RWPE2 (cell line): ENCODE measurements around the gene ZFP36.

Experiments used
- ATAC-seq: fragments of 200-7000 bp; cut with Tn5 transposase; 3 replicates; pipeline ENCODE4 v1.9.1; 2021; ENCODE audit warnings: low read depth
- DNase-seq: peaks from one replicate; pipeline ENCODE4 v3.0.0-alpha.2; 2020; ENCODE audit warnings: low spot score
- H3K27ac ChIP-seq: fragments of 450-650 bp; 2 replicates; pipeline ENCODE4 v1.5.1; 2017; ENCODE audit warnings: mild to moderate bottlenecking; ENCODE audit not compliant: poor library complexity, severe bottlenecking
- H3K27me3 ChIP-seq: fragments of 250-450 bp; sonication (Bioruptor Pico); 2 replicates; pipeline ENCODE4 v1.5.1; 2021; ENCODE audit warnings: mild to moderate bottlenecking, moderate library complexity; ENCODE audit not compliant: insufficient read depth, poor library complexity, severe bottlenecking
- H3K36me3 ChIP-seq: fragments of 250-450 bp; sonication (Bioruptor Pico); 2 replicates; pipeline ENCODE4 v1.5.1; 2020; ENCODE audit warnings: low read depth, mild to moderate bottlenecking, moderate library complexity
- H3K4me1 ChIP-seq: fragments of 250-450 bp; sonication (Bioruptor Pico); 2 replicates; pipeline ENCODE4 v1.5.1; 2021; ENCODE audit warnings: mild to moderate bottlenecking, moderate library complexity; ENCODE audit not compliant: insufficient read depth, poor library complexity, severe bottlenecking
- H3K4me3 ChIP-seq: fragments of 250-450 bp; sonication (Bioruptor Pico); 2 replicates; pipeline ENCODE4 v1.5.1; 2021; ENCODE audit warnings: mild to moderate bottlenecking, moderate library complexity; ENCODE audit not compliant: severe bottlenecking
- H3K9me3 ChIP-seq: fragments of 250-450 bp; sonication (Bioruptor Pico); 2 replicates; pipeline ENCODE4 v1.5.1; 2021; ENCODE audit warnings: mild to moderate bottlenecking, moderate library complexity; ENCODE audit not compliant: severe bottlenecking
- CTCF ChIP-seq: fragments of 450-650 bp; IDR thresholded peaks from one replicate; pipeline ENCODE4 v1.5.1; 2017; ENCODE audit warnings: mild to moderate bottlenecking, moderate library complexity; ENCODE audit not compliant: poor library complexity, severe bottlenecking

The ZFP36 gene

DNA sequence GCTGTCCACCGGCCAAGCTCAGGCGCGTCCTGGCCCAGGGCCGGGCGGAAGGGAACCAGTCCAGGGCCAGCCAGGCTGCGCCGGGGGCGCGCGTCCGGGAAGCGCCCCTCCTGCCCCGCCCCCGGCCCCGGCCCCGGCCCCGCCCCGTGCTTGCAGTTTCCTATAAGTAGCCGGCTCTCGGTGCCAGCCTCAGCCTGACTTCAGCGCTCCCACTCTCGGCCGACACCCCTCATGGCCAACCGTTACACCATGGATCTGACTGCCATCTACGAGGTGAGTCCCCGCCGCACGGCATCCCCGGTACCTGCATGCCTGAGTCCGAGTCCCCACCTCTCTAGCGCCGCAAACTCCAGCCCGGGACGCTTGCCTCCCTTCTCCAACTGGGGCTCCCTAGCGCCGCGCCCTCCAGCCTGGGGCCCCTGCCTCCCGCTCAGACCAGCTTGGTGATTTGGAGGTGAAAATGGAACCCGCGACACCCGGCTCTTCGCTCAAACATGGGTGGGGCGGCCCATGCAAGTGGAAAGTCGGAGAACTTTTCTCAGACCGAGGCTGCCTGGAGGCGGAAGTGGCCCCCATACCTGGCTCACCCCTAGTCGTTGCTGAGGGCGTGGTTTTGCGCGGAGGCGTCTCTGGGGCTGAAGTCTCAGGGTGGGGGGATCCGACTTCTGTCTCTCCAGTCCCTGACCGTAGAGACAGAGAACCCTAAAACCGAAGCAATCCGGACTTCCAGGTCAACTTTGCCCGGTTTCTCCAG, at the start of gene ZFP36:
TSS of gene ZFP36 (plus strand) at position 192 of the 754 bp plus-strand sequence. CDS start at position 250, 58 bp downstream.
- ATAC-seq: peak; percentile 6
- peaks cover 25% of the 10 kb centered on the region for H3K36me3 ChIP-seq
- H3K4me3 ChIP-seq: peak within 1 kb of the TSS; percentile 89
- no peak for DNase-seq
- H3K27me3 ChIP-seq: no peaks in the 10 kb centered on the region
- peaks cover 30% of the 10 kb centered on the region for H3K4me1 ChIP-seq
- H3K27ac ChIP-seq: peak within 1 kb of the TSS; percentile 97
- no peaks in the 10 kb centered on the region for H3K9me3 ChIP-seq
- no peak for TF ChIP-seq CTCF

- H3K4me3 ChIP-seq: no peak overlapping the region
- H3K27ac ChIP-seq: no peak overlapping the region
- no peak for TF ChIP-seq CTCF
- H3K9me3 ChIP-seq: no peaks in the 10 kb centered on the region
- ATAC-seq: no peak
- peaks cover 14% of the 10 kb centered on the region for H3K4me1 ChIP-seq
- no peak for DNase-seq
- no peaks in the 10 kb centered on the region for H3K27me3 ChIP-seq
- H3K36me3 ChIP-seq: peaks cover 67% of the 10 kb centered on the region
Measured at GRCh38 chr19:39359026-39359425, 47.6 kb upstream of the ZFP36 start.

DNA sequence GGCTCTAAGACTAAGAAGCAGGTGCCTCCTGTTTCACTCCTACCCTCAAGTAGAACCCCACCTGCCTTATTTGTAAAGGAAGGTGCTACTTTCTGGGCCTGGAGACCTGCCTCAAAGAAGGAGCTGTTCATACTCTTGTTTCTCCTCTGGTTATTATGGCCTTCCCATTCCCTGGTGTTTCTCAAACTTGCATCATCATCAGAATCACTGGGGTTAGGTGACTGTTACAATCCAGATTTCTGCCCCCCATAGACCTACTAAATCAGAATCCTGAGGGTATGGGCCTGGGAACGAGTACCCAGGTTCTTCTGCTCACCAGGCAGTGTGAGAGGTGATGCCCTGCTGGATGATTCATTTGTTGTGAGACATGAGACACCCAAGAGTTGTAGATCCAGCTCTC, 46.0 kb upstream of the ZFP36 start:
- H3K36me3 ChIP-seq: peaks cover 51% of the 10 kb centered on the region

GRCh38 chr19:39362682-39363657, 43.7 kb upstream of the ZFP36 start:
- Histone ChIP-seq H3K4me3 (no peak overlapping the region), H3K27me3 (no peaks in the 10 kb centered on the region), H3K36me3 (peaks cover 32% of the 10 kb centered on the region), H3K9me3 (no peaks in the 10 kb centered on the region), H3K27ac (peak overlapping the region; percentile 65), H3K4me1 (peaks cover 14% of the 10 kb centered on the region)
- TF ChIP-seq CTCF: no peak
- ATAC-seq (peak; percentile 73), DNase-seq (no peak)

More for the DNA sequence above, 46.0 kb upstream of the ZFP36 start:
- Histone ChIP-seq H3K27ac (no peak overlapping the region), H3K27me3 (no peaks in the 10 kb centered on the region), H3K4me1 (peaks cover 14% of the 10 kb centered on the region), H3K4me3 (no peak overlapping the region), H3K9me3 (no peaks in the 10 kb centered on the region)
- no peak for DNase-seq
- no peak for ATAC-seq
- no peak for TF ChIP-seq CTCF
